Lung (tissue), 16 donors: ENCODE measurements around the gene FBXO30. TPM values are rescaled to one million over a fixed set of nuclear protein-coding genes. Genes with fewer than 3 reads are reported as not detected.

Experiments used
- ATAC-seq: fragments of 200-7000 bp; cut with Tn5 transposase; one replicate; pipeline ENCODE4 v1.9.1; 2020; ENCODE audit warnings: moderate number of reproducible peaks; ENCODE audit not compliant: insufficient read depth, low FRiP score
- DNase-seq, 3 donors: peaks; one replicate each; pipeline ENCODE4 v3.0.0-alpha.2; 2013 to 2017
- H3K27ac ChIP-seq, 2 donors: one replicate each; pipeline ENCODE4 v1.5.1; 2013; ENCODE audit warnings: mild to moderate bottlenecking in 2 of 2, moderate library complexity in 2 of 2, control low read depth in 1 of 2, inconsistent platforms in 1 of 2, low read depth in 1 of 2, low read length in 1 of 2
- H3K27me3 ChIP-seq, 3 donors: one replicate each; pipeline ENCODE4 v1.5.1; 2013; ENCODE audit warnings: low read length in 2 of 3; ENCODE audit not compliant: control insufficient read depth in 3 of 3, insufficient read depth in 3 of 3
- H3K36me3 ChIP-seq, 4 donors: one replicate each; pipeline ENCODE4 v1.5.1; 2013; ENCODE audit warnings: low read length in 4 of 4, mild to moderate bottlenecking in 1 of 4, moderate library complexity in 1 of 4; ENCODE audit not compliant: control insufficient read depth in 4 of 4, insufficient read depth in 4 of 4
- H3K4me1 ChIP-seq, 5 donors: one replicate each; pipeline ENCODE4 v1.5.1; 2013; ENCODE audit warnings: low read length in 5 of 5, mild to moderate bottlenecking in 2 of 5, moderate library complexity in 1 of 5; ENCODE audit not compliant: control insufficient read depth in 5 of 5, insufficient read depth in 5 of 5
- H3K4me3 ChIP-seq: one replicate; pipeline ENCODE4 v1.5.1; 2013; ENCODE audit warnings: mild to moderate bottlenecking, control low read depth, moderate library complexity
- H3K9ac ChIP-seq, 2 donors: one replicate each; pipeline ENCODE4 v1.5.1; 2013; ENCODE audit warnings: low read length in 2 of 2, control low read depth in 1 of 2; ENCODE audit not compliant: insufficient read depth in 1 of 2
- H3K9me3 ChIP-seq, 4 donors: one replicate each; pipeline ENCODE4 v1.5.1; 2013; ENCODE audit warnings: low read length in 3 of 4, mild to moderate bottlenecking in 1 of 4, moderate library complexity in 1 of 4; ENCODE audit not compliant: control insufficient read depth in 4 of 4, insufficient read depth in 3 of 4
- WGBS, 2 donors: extraction: QIAGEN DNeasy Blood & Tissue Kit; methylation state at CpG; one replicate each; pipeline ENCODE4 v1.1.7; 2013; 5-methylcytosine and 5-hydroxymethylcytosine counted together
- long read RNA-seq, 5 donors: transcript quantifications; one replicate each; lab custom pipeline, GENCODE V29; 2026
- polyA plus RNA-seq, 2 donors: library from polyadenylated mRNA; stranded (reverse); fragments of 200-250 nt; gene quantifications; one replicate each; pipeline ENCODE4 v1.2.1, GENCODE V29; 2013
- total RNA-seq, 2 donors: library from RNA; depleted of rRNA in 1 of 2; stranded (reverse); fragments of >200 nt in 1 of 2; gene quantifications; one replicate each; pipeline ENCODE4 v1.2.1, GENCODE V29; 2014 to 2021
- TF ChIP-seq, protein P1 (sequence below): IDR thresholded peaks from 2 replicates; pipeline ENCODE4 v1.5.1; 2012; ENCODE audit warnings: mild to moderate bottlenecking; ENCODE audit errors: control extremely low read depth, extremely low read depth
- donor health status: control.
- donor health status: control.
- donor health status: Bipolar disorder and iron deficiency.
- donor health status: healthy.
- donor health status: DM: yes; HTN: yes; CAD: no.

The FBXO30 gene, protein sequence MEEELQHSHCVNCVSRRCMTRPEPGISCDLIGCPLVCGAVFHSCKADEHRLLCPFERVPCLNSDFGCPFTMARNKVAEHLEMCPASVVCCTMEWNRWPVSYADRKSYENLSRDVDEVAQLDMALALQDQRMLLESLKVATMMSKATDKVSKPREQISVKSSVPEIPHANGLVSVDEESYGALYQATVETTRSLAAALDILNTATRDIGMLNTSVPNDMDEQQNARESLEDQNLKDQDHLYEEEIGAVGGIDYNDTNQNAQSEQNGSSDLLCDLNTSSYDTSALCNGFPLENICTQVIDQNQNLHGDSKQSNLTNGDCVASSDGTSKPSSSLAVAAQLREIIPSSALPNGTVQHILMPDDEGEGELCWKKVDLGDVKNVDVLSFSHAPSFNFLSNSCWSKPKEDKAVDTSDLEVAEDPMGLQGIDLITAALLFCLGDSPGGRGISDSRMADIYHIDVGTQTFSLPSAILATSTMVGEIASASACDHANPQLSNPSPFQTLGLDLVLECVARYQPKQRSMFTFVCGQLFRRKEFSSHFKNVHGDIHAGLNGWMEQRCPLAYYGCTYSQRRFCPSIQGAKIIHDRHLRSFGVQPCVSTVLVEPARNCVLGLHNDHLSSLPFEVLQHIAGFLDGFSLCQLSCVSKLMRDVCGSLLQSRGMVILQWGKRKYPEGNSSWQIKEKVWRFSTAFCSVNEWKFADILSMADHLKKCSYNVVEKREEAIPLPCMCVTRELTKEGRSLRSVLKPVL
- total RNA-seq, result 10 to 100 TPM in 1 of 2 donors, 1 to 10 TPM in 1; 6.8 to 16.1 TPM
- polyA plus RNA-seq, result 1 to 10 TPM; 3.9 to 4.4 TPM
- long read RNA-seq, donor 1, full-length matches to known transcripts, result 4 of 4 reads
- long read RNA-seq, donor 1, partial matches to known transcripts, result 0 of 4 reads
- long read RNA-seq, donor 1, other reads (novel, unspliced or antisense), result 0 of 4 reads
- long read RNA-seq, donor 2, result 0 reads
- long read RNA-seq, donor 3, result 0 reads
- long read RNA-seq, donor 4, partial matches to known transcripts, result 5 of 5 reads
- long read RNA-seq, donor 4, other reads (novel, unspliced or antisense), result 0 of 5 reads
- long read RNA-seq, donor 5, partial matches to known transcripts, result 9 of 9 reads
- long read RNA-seq, donor 5, other reads (novel, unspliced or antisense), result 0 of 9 reads

DNA sequence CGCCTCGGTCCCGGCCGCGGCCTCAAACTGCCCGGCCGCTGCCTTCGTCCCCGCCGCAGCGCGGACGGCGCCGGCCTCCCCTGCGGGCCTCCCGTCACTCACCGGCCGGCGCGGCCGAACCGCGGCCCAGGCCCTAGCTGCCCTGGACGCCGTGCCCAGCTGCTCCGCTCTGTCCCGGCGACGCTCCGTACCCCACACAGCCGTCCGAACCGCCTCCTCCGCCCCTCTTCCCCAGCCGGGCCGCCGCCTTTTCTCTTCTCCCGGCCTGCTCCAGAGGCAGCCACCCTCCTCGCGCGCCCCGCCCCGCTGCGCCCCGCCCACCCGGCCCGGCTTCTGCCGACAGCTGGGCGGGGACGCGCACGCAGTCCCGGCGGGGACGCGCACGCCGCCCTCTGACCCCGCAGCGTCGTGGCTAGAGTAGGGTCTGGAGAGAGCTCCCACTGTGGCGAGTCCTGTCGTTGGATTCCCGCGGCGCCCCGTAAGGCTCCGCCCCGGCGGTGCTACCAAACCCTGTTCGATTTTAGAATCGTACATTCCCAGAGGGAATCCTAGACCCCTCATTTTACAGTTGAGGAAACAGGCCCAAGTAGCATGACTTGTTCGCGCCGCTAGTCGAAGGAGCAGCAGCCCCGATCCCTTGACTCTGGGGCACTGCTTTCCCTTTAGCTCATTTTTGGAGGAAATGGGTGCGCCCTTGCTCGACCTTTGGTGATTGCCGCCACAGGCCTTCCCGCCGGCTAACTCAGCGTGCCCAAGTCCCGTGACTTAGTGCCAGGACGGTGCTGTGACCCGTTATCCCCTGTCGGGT lies at the start of gene FBXO30:
TSS of gene FBXO30 (minus strand) at position 295 of the 808 bp plus-strand sequence. CDS start 8,390 bp downstream, outside the sequence.
- 0 to 1% methylated on average over 76 to 88 of the region's 88 CpGs for WGBS, 2 donors
- H3K9me3 ChIP-seq, result no peaks in the 10 kb centered on the region

DNA sequence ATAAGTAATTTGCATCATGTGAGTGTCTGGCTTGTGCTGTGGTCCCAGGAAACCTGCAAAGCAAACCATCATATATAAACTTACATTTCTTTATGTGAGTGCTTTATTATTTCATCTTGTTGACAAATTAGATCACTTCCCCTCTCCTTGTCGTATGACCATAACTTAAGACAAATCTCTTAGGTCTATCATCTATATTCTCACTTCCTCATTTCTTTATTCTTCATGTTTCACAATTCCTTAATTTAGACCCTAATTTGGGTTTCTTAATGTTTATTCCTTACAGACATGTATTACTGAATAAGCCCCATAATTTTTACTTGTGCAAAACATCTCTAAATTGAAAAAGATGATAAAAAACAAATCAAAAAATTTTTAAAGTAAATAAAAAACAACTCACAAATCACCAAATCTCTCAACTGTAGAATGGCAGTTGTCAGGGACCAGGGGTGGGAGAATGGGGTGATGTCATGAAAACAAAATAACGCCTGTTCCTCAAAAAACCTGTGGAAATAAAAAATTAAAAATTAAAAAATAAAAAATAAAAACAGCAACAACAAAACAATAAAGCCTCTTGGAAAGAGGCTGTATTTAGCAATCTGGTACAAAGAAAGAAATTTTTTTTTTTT lies 49.5 kb upstream of the FBXO30 start:
- Histone ChIP-seq H3K4me3 (no peak overlapping the region), H3K9me3 (no peaks in the 10 kb centered on the region), H3K27ac (no peak overlapping the region), H3K36me3 (peaks cover 0 to 2% (median 0%) of the 10 kb centered on the region in 4 donors), H3K4me1 (peaks cover 0 to 15% (median 0%) of the 10 kb centered on the region in 5 donors), H3K9ac (no peak overlapping the region), H3K27me3 (no peaks in the 10 kb centered on the region)
- WGBS, 2 donors, result 59 to 77% methylated on average over 2 of the region's 2 CpGs
- TF ChIP-seq, protein P1, sequence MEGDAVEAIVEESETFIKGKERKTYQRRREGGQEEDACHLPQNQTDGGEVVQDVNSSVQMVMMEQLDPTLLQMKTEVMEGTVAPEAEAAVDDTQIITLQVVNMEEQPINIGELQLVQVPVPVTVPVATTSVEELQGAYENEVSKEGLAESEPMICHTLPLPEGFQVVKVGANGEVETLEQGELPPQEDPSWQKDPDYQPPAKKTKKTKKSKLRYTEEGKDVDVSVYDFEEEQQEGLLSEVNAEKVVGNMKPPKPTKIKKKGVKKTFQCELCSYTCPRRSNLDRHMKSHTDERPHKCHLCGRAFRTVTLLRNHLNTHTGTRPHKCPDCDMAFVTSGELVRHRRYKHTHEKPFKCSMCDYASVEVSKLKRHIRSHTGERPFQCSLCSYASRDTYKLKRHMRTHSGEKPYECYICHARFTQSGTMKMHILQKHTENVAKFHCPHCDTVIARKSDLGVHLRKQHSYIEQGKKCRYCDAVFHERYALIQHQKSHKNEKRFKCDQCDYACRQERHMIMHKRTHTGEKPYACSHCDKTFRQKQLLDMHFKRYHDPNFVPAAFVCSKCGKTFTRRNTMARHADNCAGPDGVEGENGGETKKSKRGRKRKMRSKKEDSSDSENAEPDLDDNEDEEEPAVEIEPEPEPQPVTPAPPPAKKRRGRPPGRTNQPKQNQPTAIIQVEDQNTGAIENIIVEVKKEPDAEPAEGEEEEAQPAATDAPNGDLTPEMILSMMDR, result no peak
- ATAC-seq (no peak), DNase-seq (no peak)

More for the DNA sequence above, at the start of gene FBXO30:
- Histone ChIP-seq H3K4me1 (peaks cover 0 to 26% (median 2%) of the 10 kb centered on the region in 5 donors), H3K36me3 (peaks cover 0 to 4% (median 2%) of the 10 kb centered on the region in 4 donors), H3K9ac (peak within 1 kb of the TSS; percentile 95 to 96), H3K4me3 (peak within 1 kb of the TSS; percentile 83), H3K27me3 (no peaks in the 10 kb centered on the region), H3K27ac (peak within 1 kb of the TSS; percentile 97 to 99)
- TF ChIP-seq, protein P1, result no peak
- DNase-seq (peak; percentile 95 to 97 (median 96)), ATAC-seq (peak; percentile 99)

DNA sequence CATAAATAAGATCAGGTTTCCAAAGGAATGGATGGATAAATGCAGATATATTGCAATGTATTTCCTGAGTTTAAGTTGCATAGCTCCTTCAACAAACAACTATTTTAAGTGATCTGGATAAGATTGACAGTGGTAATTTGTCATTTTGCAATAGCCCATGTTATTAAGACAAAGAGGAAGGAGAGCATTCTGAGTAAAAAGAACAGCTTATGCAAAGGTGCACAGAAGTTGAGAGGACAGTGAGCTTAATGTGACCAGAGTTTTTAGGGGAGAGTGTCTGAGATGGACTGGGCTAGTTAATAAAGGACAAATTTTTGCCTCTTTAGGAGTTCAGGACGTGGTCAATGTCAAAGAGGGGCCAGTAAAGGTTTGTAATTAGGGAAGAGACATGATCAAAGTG lies 48.8 kb upstream of the FBXO30 start:
- DNase-seq (no peak), ATAC-seq (no peak)
- Histone ChIP-seq H3K27me3 (no peaks in the 10 kb centered on the region), H3K9me3 (no peaks in the 10 kb centered on the region), H3K27ac (no peak overlapping the region), H3K4me1 (peaks cover 0 to 15% (median 0%) of the 10 kb centered on the region in 5 donors), H3K9ac (no peak overlapping the region), H3K4me3 (no peak overlapping the region), H3K36me3 (peaks cover 0 to 2% (median 0%) of the 10 kb centered on the region in 4 donors)
- WGBS, 2 donors, result 43 to 59% methylated on average over 1 of the region's 1 CpG
- TF ChIP-seq, protein P1, result no peak
